ELF-1 (cell line): ENCODE data around the gene ATP2C2.
"Not testable (repeated sequence)": the region's sequence is repeated elsewhere in the genome, so short reads cannot be mapped to it uniquely, and the experiment has no call there.

Experiments
- DNase-seq: peaks from one replicate; pipeline ENCODE4 v3.0.0-alpha.2; 2016; ENCODE audit warnings: low read depth, low spot score

ATP2C2 gene

GRCh38 chr16:84449156-84450140 is 81.1 kb downstream of the ATP2C2 start:
- DNase-seq = peak; percentile 41

- no peak for DNase-seq
These were observed 82.0 kb downstream of the ATP2C2 start for GRCh38 chr16:84450176-84450865.

DNA sequence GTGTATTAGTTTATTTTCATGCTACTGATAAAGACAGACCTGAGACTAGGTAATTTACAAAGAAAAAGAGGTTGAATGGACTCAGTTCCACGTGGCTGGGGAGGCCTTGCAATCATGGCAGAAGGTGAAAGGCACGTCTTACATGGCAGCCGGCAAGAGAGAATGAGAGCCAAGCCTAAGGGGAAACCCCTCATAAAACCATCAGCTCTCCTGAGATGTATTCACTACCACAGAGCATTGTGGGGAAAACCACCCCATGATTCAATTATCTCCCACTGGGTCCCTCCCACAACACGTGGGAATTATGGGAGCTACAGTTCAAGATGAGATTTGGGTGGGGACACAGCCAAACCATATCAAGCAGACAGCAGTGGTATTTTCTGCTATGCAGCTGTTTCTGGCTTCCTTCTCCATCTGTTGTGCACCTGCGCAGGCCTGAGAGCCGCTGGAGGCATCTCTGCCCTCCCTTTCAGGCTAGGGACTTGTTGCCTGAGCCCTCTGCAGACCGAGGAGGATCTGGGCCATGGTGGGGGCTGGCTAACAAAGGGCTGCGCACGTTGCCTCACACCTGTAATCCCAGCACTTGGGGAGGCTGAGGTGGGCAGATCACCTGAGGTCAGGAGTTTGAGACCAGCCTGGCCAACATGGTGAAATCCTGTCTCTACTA is 82.8 kb downstream of the ATP2C2 start:
- DNase-seq = not testable (repeated sequence)

GRCh38 chr16:84451781-84452180 is 83.4 kb downstream of the ATP2C2 start:
- DNase-seq = no peak

GRCh38 chr16:84453061-84453752 is 84.9 kb downstream of the ATP2C2 start:
- DNase-seq = no peak

GRCh38 chr16:84454611-84455010 is 86.3 kb downstream of the ATP2C2 start:
- DNase-seq = no peak

DNA sequence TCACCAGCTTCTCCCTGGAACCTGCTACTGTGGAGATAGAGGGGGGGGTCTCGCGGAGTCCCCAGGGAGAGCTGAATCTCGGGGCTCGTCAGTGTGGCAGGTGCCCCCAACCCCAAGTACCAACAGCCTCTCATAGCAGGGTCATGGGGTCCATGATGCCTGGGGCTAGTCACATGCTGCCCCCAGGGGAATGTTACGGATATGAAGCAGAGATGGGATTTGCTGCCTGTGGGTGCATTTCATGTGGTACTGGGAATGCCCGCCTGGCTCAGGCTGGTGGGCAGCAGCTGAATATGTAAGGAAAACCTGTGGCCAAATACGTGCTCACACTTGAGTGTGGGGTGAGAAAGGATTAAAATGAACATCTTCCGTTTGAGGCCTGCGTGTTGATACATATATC is 86.7 kb downstream of the ATP2C2 start:
- no peak for DNase-seq

- no peak for DNase-seq
These were observed 90.5 kb downstream of the ATP2C2 start for GRCh38 chr16:84458606-84459532.

- DNase-seq = no peak
These were observed 91.2 kb downstream of the ATP2C2 start for GRCh38 chr16:84459533-84459894.

- DNase-seq = no peak
These were observed 91.6 kb downstream of the ATP2C2 start for GRCh38 chr16:84459941-84460405.

DNA sequence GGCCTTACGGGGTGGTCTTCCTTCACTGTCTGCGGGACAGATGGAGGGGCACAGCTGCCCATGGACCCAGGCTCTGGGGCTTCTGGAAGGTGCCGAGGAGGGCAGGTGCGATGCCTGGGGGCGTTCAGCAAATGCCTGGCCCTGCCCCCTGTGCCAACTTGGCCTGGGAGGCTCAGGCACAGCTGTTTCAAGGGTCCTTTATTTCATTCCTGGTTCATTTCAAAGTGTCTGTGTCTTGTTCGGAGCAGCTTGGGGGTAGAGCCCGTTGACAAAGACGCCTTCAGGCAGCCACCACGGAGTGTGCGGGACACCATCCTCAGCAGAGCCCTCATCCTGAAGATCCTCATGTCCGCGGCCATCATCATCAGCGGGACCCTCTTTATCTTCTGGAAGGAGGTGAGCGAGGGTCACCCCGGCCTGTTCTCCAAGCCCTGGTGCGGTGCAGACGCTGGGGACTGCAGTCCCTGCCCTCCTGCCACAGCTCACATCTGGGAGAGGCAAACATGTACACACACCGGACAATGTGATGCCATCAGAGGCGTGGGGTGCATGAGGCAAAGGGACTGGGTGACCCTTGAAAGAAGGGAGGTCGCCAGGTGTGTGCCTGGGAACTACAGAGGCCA is 92.2 kb downstream of the ATP2C2 start:
- no peak for DNase-seq

DNA sequence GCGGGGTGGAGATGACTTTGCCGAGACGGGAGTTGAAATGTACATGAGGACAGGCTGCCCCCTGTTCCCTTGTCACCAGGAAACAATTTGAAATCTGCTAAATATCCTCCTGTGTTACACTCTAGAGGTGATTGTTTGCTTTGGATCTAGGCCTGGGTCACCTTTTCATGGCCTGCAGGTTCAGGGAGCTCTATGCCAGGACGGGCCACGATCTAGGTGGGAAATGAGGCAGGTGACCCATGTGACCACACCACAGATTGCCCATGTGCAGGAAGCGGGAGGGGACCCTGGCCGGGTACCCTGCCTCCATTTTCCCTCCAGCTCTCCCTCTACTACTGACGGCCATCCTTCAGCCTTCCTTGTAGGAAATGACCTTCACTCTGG is 92.7 kb downstream of the ATP2C2 start:
- DNase-seq = no peak

DNA sequence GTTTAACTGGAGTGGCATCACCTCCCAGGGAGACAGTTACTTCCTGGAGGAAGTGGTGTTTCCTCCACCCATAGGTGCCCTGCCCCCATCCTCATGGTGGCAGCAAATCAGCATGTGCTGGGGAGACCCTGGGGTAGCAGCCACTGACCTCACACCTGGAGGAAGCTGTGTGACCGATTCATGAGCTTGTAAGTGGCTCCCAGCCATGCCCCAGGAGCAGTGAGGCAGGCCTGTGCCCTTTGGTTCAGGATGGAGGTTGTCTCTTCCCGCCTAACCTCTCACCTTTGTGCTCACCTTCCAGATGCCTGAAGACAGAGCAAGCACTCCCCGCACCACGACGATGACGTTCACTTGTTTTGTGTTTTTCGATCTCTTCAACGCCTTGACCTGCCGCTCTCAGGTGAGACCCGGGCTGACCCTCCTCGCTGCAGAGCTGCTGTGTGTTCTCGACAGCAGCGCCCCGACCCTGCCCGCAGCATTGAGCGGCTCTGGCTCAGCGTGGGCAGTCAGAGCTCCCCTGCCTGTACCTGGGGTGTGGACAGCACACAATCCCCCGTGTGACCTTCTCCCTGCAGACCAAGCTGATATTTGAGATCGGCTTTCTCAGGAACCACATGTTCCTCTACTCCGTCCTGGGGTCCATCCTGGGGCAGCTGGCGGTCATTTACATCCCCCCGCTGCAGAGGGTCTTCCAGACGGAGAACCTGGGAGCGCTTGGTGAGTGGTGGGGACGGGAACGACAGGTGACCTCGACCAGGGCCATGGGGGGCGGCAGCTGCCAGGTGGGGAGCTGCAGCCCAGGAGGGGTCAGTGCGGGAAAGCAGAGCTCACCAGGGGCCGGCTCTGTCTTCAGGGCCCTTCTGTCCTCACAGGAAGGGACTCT is 93.3 kb downstream of the ATP2C2 start:
- no peak for DNase-seq

DNA sequence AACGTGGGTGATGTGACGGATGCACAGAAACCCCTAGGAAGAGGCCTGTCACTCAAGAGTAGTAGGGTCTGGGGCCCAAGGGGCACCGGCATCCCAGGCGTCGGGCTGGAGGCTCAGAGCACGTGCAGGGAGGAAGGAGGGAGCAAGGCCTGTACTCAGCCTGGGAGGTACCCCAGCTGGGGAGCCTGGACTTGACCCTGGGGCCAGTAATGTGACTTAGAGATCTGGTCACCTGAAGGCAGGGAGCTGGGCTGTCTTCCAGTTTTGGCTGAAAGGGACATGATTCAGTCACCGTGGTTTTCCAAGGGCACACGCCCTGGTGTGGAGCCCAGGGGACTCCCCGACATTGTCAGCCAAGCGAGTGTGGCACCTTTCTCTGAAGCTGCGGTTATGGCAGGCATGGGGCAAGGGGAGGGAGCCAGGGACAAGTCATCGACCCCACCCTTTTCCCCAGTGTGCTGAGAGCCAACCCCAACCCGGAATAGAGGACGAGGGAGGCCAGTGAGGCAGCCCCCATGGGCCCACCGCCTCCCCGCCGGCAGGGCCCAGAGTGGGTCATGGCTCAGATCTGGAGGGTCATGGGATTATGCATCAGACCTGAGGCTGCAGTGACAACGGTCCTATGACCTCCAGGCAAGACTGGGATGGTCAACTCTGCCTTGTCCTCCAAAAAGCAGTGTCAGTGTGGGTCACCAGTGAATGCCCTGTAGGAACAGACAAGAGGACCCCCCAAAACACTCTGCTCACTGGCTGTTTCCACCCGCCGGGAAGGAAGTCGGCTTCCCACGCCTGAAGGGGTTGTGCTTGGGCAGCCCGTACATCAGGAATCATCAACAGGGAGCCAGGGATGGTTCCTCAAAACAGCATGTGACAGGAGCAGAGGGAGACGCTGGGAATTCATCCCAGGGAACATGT is 94.2 kb downstream of the ATP2C2 start:
- DNase-seq = no peak

GRCh38 chr16:84463221-84463620 is 94.9 kb downstream of the ATP2C2 start:
- no peak for DNase-seq

DNA sequence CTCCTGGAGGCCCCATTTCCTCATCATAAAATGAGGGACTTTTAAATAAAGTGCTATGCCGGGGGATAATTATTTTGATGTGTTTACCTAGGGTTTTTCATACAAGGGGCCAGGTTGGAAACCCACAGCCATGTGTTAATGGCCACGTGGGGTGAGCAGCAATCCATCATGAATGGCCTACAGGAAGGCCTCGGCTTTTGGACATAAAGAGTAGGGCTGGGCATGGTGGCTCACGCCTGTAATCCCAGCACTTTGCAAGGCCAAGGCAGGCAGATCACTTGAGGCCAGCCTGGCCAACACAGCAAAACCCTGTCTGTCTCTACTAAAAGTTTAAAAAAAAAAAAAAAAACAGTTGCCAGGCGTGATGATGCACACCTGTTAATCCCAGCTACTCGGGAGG is 95.8 kb downstream of the ATP2C2 start:
- DNase-seq = no peak

- DNase-seq = no peak
These were observed 96.8 kb downstream of the ATP2C2 start for GRCh38 chr16:84465154-84465553.

GRCh38 chr16:84466692-84467091 is 98.4 kb downstream of the ATP2C2 start:
- no peak for DNase-seq
